Measurements from ENCODE around the gene SCO2.
"Not testable (repeated sequence)": the region's sequence is repeated elsewhere in the genome, so short reads cannot be mapped to it uniquely, and the experiment has no call there.

SCO2 gene

DNA sequence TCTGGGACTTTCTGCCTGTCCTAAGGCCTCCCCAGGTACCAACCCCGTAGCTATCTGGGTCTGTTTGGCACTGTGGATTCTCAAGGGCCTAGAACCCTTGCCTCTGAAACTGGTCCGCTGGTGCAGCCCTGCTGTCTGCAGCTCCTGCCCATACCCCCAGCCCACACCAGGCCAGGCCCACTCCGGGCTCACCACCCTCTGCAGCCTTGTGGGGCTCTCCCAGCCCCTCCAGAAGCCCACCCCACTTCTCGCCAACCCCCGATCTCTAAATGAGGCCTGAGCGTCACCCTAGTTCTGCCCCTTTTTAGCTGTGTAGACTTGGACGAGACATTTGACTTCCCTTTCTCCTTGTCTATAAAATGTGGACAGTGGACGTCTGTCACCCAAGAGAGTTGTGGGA lies 25.0 kb upstream of the SCO2 start:
- no peak for DNase-seq

- DNase-seq, result no peak
These were observed 23.8 kb upstream of the SCO2 start for GRCh38 chr22:50548921-50549790.

GRCh38 chr22:50548040-50548920 lies 22.9 kb upstream of the SCO2 start:
- DNase-seq, result peak; percentile 62

GRCh38 chr22:50547263-50547985 lies 22.0 kb upstream of the SCO2 start:
- no peak for DNase-seq

DNA sequence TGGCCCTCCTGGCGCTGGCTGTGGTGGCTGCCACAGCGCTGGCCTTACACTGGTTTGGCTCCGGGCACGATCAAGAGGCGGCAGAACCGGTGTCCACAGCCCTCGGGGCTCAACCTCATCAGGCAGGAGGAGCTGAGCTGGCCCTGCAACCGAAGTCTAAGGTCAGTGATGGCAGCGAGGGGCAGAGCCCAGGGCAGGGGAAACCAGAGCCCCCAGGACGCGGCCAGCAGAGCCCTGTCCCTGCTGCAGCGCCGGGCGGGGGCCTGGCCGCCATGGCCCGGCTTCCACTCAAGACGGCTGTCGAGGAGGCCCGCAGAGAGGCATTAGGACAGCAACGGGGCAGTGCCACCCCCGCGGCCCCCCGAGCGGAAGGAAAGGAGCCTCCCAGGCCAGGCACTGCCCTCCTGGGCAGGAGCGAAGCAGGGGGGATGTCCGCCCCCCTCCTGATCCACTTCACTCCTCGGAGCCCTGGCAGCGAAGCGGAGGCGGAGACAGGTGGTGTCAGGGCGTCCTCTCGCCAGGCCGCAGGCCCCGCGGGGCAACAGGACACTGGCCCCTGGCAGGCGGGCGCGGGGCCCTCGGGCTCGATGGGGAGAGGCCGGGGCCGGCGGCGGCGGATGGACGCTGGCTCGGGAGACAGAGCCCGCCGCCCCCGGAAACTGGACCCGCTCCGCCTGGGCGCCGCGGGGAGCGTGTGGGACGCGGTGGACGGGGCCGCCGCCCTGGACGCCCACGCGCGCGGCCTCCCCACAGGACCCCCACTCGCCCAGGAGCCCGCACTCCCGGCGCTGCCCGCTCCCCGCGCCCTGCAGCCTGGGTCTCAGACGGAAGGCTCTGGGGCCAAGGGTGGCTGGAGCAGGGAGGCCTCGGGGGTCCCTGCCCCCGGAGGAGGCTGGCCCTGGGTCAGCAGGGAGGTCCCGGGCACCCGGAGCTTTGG lies 21.2 kb upstream of the SCO2 start:
- no peak for DNase-seq

DNA sequence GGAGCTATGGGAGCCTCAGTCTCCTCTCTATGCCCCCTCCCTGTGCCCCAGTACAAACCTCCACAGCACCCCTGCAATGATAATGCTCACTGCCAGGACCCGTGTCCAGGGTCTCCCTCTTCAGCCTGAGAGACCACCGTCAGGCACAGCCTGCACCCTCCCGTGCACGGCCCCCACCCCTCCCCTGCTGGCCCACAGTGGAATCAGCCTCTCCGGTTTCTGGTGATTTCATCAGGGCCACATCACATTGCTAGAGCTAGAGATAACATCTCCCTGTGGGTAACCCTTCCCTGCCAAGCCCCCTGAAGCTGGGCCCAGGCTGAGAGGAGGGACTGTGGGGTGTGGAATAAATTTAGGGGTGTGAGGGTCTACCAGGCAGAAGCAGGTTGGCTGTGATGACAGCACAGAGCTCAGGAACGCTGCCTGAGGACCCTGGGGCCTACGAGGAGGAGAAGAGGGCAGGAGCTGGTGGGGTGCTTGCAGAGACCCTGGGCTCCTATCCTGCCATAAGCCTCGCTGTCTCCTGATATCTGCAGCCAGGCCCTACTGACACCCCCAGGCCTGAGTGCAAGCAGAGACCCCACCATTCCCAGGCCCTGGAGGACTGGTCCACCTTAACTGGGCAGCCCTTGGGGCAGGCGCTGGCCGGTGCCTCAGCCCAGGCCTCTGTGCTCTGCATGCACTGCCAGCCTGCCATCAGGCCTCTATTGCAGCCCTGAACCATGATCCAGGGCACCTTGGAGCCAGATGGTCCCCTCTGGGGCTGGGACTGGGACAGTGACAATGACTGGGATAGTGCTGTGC lies 20.3 kb upstream of the SCO2 start, which contains the start of gene KLHDC7B:
TSS of gene KLHDC7B (plus strand) at position 378 of the 804 bp plus-strand sequence. CDS start at position 723, 345 bp downstream.
- DNase-seq, result no peak

- no peak for DNase-seq
These were observed 19.4 kb upstream of the SCO2 start for GRCh38 chr22:50544746-50545253.

DNA sequence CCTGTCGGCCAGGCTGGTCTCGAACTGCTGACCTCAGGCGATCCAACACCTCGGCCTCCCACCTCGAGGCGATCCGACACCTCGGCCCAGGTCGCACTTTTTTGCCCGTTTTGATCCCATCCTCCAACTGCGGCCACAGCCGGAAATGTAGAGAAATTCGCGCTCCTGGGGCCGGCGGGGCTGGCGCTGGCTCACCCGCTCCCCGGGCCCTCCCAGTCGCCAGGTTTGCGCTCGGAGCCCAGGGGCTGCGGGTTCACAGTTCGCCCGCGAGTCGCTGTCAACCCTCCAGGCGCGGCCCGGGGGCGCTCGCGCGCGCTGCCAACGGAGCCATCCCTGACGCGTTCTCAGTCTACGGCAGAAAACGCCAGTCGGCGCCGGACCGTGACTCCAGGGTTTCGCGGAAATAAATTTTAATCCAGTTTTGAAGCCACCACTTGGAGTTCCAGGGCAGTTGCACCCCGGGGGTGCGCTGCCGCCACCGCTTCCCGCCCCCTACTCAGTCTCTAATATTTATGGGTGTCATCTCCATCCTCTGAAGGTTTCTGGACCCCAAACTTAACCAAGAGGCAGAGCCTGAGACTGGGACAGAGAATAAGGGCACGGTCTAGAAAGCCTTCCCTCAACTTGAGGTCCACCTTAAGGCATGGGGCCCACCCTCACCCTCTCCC lies 18.8 kb upstream of the SCO2 start:
- peak; percentile 73 for DNase-seq

DNA sequence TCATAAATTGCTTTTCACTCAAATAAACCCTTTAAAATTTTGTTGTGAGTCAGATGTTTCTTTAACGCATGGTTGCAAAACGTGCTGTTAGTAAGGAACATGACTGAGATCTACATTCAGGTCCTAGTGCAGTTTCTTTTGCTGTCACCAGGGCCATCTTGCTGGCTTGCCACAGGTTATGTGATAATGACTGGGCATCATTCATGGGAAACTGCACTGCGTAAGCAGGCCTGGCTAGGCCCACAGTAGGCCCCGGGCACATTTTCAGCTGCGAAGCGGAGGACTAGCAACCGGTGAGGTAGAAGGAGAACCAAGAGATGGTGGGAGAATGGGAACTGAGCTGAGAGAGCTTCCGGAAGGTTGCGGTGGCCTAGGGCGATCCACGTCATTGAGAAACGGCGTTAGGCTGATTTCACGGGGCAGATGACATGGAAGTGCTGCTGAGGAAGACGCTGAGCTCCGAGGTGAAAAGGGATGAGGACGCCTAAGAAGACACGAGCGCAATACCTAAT lies 17.1 kb upstream of the SCO2 start:
- no peak for DNase-seq

GRCh38 chr22:50541667-50542026 lies 16.2 kb upstream of the SCO2 start:
- not testable (repeated sequence) for DNase-seq

- no peak for DNase-seq
These were observed 15.0 kb upstream of the SCO2 start for GRCh38 chr22:50540381-50540780.

GRCh38 chr22:50537765-50538164 lies 12.4 kb upstream of the SCO2 start:
- DNase-seq, result no peak

DNA sequence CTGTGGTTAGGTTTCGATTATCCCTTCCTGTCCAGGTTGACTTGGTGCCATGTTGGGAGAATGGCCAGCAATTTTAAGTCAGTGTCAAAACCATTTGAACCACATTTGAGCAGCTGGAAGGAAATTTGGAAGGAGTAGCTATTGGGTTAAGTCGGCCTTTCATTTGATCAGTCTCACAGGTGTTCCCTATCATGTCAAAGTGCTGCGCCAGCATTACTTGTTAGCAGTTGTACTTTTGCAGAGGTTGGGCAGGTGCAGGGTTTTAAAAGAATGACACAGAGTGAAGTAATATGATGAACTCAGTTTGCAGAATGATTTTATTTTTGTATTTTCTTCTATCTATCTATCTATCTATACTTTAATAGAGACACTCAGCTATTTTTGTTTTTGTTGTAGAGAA lies 10.8 kb upstream of the SCO2 start:
- DNase-seq, result no peak

GRCh38 chr22:50535113-50535512 lies 9.7 kb upstream of the SCO2 start:
- DNase-seq, result no peak

GRCh38 chr22:50533856-50534711 lies 8.7 kb upstream of the SCO2 start:
- DNase-seq, result not testable (repeated sequence)

GRCh38 chr22:50532824-50533796 lies 7.7 kb upstream of the SCO2 start:
- no peak for DNase-seq

DNA sequence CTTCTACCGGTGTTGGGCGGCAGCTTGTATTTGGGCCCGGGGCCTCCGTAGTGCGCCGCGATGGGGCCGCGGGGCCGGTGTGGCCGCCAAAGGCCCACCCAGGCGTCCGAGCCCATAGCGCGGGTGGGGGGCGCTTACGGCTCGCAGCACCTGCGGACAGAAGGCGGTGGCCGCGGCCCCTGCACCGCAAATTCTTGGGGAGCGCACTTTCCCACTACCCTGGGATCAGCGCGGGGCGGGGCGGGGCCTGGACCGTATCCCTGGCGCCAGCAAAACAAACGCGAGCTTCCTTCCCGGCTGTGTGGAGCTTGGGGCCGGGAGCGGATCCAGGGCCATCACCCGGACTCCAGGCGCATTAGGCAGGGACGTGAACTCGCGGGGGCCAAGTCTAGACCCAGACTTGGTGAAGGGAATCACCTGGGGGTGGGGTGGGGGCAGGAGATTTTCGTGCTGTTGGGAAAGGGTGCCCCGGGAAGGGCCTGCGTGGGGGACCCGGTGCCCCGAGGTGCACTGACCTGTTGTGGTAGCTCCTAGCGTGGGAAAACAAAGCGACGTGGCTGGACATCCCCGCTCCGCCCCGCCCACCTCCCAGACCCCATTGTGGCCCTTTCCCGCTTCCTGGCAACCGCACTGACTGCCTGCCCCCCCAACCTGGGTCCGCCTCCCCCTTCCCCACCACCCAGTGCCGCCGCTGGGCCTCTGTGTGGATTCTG lies 6.7 kb upstream of the SCO2 start:
- DNase-seq, result no peak

Measured in activated effector memory CD4-positive, alpha-beta T cell treated with Interleukin-2 at 50 U/mL for 16 hours (primary cell).